NCI-H345 (cell line): ENCODE data around the gene TMEM266.

ENCODE experiments used
- DNase-seq: peaks from one replicate; lab custom pipeline; 2025; lab: John Stamatoyannopoulos, UW

Gene TMEM266

GRCh38 chr15:76239786-76240185 lies 180.0 kb downstream of the TMEM266 start:
- no peak for DNase-seq

- DNase-seq: no peak
These were observed 185.4 kb downstream of the TMEM266 start for GRCh38 chr15:76245072-76245610.

- no peak for DNase-seq
These were observed 191.9 kb downstream of the TMEM266 start for GRCh38 chr15:76251717-76252116.

GRCh38 chr15:76252249-76252648 lies 192.5 kb downstream of the TMEM266 start:
- DNase-seq: no peak

GRCh38 chr15:76253691-76254473 lies 194.1 kb downstream of the TMEM266 start:
- no peak for DNase-seq
